Chondrocyte (in vitro differentiated cells): Measurements from ENCODE around the gene FAM78A. TPM values are rescaled to one million over a fixed set of nuclear protein-coding genes. Genes with fewer than 3 reads are reported as not detected.

ENCODE experiments used
- DNase-seq: peaks from one replicate; pipeline ENCODE4 v3.0.0; 2021; ENCODE audit warnings: mixed read lengths, low spot score
- H3K27ac Mint-ChIP-seq: one replicate; pipeline ENCODE4 v1.8.0; 2021; ENCODE audit warnings: mild to moderate bottlenecking, moderate library complexity, mixed read lengths; ENCODE audit not compliant: unreplicated experiment
- H3K27me3 Mint-ChIP-seq: 2 replicates; pipeline ENCODE4 v1.8.0; 2021; ENCODE audit warnings: low read depth, mixed read lengths
- H3K36me3 Mint-ChIP-seq: 2 replicates; pipeline ENCODE4 v1.8.0; 2021; ENCODE audit warnings: low read depth, mixed read lengths
- H3K4me1 Mint-ChIP-seq: 2 replicates; pipeline ENCODE4 v1.8.0; 2021; ENCODE audit warnings: low read depth, mild to moderate bottlenecking, mixed read lengths
- H3K4me3 Mint-ChIP-seq: one replicate; pipeline ENCODE4 v1.8.0; 2021; ENCODE audit warnings: mild to moderate bottlenecking, moderate library complexity, mixed read lengths; ENCODE audit not compliant: unreplicated experiment
- H3K9me3 Mint-ChIP-seq: 2 replicates; pipeline ENCODE4 v1.8.0; 2021; ENCODE audit warnings: low read depth, mixed read lengths
- CTCF ChIP-seq: fragments of 200-600 bp; sonication (generic); IDR thresholded peaks from 2 replicates; pipeline ENCODE4 v1.5.0; 2021; ENCODE audit warnings: antibody characterized with exemption, mild to moderate bottlenecking, moderate library complexity
- total RNA-seq: library from RNA; stranded (reverse); gene quantifications from 3 replicates; pipeline ENCODE4 v1.2.1, GENCODE V29; 2021

Gene FAM78A
- total RNA-seq, 1 donor from 2014 or later, result 1.6 TPM

GRCh38 chr9:131309530-131310276, 33.4 kb upstream of the FAM78A start:
- Mint-ChIP-seq H3K4me1 (no peaks in the 10 kb centered on the region), H3K9me3 (no peaks in the 10 kb centered on the region), H3K27ac (no peak overlapping the region), H3K27me3 (no peaks in the 10 kb centered on the region), H3K36me3 (no peaks in the 10 kb centered on the region), H3K4me3 (no peak overlapping the region)
- no peak for TF ChIP-seq CTCF
- DNase-seq, result no peak

- no peak for TF ChIP-seq CTCF
- H3K9me3 Mint-ChIP-seq, result no peaks in the 10 kb centered on the region
- no peaks in the 10 kb centered on the region for H3K36me3 Mint-ChIP-seq
- no peaks in the 10 kb centered on the region for H3K27me3 Mint-ChIP-seq
- no peak overlapping the region for H3K4me3 Mint-ChIP-seq
- H3K27ac Mint-ChIP-seq, result no peak overlapping the region
- DNase-seq, result no peak
- H3K4me1 Mint-ChIP-seq, result no peaks in the 10 kb centered on the region
These were observed 32.7 kb upstream of the FAM78A start for GRCh38 chr9:131308906-131309529.

DNA sequence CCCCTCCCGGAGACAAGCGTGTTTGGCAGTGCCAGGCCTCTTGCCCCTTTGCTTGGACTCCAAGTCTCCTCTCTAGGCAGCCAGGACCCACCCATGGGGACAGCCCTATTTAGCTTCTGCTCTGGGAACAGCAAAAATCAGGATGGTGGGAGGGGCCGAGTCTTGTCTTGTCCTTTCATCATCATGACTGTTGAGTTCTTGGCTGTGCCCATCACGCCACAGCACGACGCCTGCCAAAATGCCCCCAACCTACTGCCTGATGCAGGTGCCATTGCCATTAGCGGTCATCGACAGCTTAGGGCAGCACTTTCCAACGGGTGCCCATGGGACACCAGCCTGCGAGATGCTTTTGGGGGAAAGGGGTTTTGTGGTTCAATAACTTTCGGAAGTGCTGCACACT, 32.1 kb upstream of the FAM78A start:
- H3K27me3 Mint-ChIP-seq, result no peaks in the 10 kb centered on the region
- no peak for TF ChIP-seq CTCF
- no peak overlapping the region for H3K4me3 Mint-ChIP-seq
- H3K36me3 Mint-ChIP-seq, result no peaks in the 10 kb centered on the region
- H3K9me3 Mint-ChIP-seq, result no peaks in the 10 kb centered on the region
- H3K4me1 Mint-ChIP-seq, result no peaks in the 10 kb centered on the region
- DNase-seq, result no peak
- no peak overlapping the region for H3K27ac Mint-ChIP-seq

DNA sequence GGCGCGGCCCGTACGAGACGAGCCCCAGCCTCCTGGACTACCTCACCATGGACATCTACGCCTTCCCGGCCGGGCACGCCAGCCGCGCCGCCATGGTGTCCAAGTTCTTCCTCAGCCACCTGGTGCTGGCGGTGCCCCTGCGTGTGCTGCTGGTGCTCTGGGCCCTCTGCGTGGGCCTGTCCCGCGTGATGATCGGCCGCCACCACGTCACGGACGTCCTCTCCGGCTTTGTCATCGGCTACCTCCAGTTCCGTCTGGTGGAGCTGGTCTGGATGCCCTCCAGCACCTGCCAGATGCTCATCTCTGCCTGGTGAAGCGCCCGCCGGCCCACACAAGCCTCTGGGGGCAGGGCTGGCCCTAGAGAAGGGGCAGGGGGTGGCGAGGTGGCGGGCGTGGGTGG, 31.7 kb upstream of the FAM78A start:
- TF ChIP-seq CTCF, result no peak
- Mint-ChIP-seq H3K4me1 (no peaks in the 10 kb centered on the region), H3K27me3 (no peaks in the 10 kb centered on the region), H3K27ac (no peak overlapping the region), H3K9me3 (no peaks in the 10 kb centered on the region), H3K4me3 (no peak overlapping the region), H3K36me3 (no peaks in the 10 kb centered on the region)
- DNase-seq, result no peak

GRCh38 chr9:131306397-131307004, 30.2 kb upstream of the FAM78A start:
- Mint-ChIP-seq H3K36me3 (no peaks in the 10 kb centered on the region), H3K4me1 (no peaks in the 10 kb centered on the region), H3K27ac (no peak overlapping the region), H3K4me3 (no peak overlapping the region), H3K9me3 (no peaks in the 10 kb centered on the region), H3K27me3 (no peaks in the 10 kb centered on the region)
- TF ChIP-seq CTCF, result no peak
- DNase-seq, result no peak
